OCI-LY7 (cell line): ENCODE measurements around the gene TMEM184B. TPM values are rescaled to one million over a fixed set of nuclear protein-coding genes. Genes with fewer than 3 reads are reported as not detected.

Experiments used
- BruUV-seq: library from RNA; stranded (reverse); fragments of 400-500 nt; replicated peaks from 2 replicates; lab custom pipeline; 2021; lab: Mats Ljungman, UMichigan
- CTCF ChIA-PET: fragments of 300-600 bp; sonication (Branson Sonifier 250); formaldehyde crosslinking; loops from one replicate; lab custom pipeline; 2022; ENCODE audit warnings: antibody characterized with exemption; ENCODE audit not compliant: unreplicated experiment; lab: Charles Lee
- POLR2A ChIA-PET: fragments of 300-600 bp; sonication (Branson Sonifier 250); formaldehyde crosslinking; loops from one replicate; lab custom pipeline; 2022; ENCODE audit warnings: antibody characterized with exemption; lab: Charles Lee
- DNase-seq: peaks from one replicate; pipeline ENCODE4 v3.0.0-alpha.2; 2015; ENCODE audit warnings: low spot score
- H2AFZ ChIP-seq: fragments of 200-600 bp; sonication (generic), shearing (Covaris generic); 2 replicates; pipeline ENCODE4 v1.6.1; 2014; ENCODE audit warnings: mild to moderate bottlenecking, antibody characterized with exemption, low read length, moderate library complexity
- H3K27ac ChIP-seq: fragments of 200-600 bp; sonication (generic); 2 replicates; pipeline ENCODE4 v1.5.1; 2014; ENCODE audit warnings: mixed run types, low read depth, mild to moderate bottlenecking, moderate library complexity, low read length, inconsistent platforms; ENCODE audit not compliant: poor library complexity, severe bottlenecking
- H3K36me3 ChIP-seq: fragments of 200-600 bp; sonication (generic); 2 replicates; pipeline ENCODE4 v1.6.1; 2014; ENCODE audit warnings: mild to moderate bottlenecking, antibody characterized with exemption, low read length, moderate library complexity, mixed read lengths; ENCODE audit not compliant: insufficient read depth
- H3K4me1 ChIP-seq: fragments of 200-600 bp; sonication (generic); 2 replicates; pipeline ENCODE4 v1.5.1; 2014; ENCODE audit warnings: mild to moderate bottlenecking, low read length; ENCODE audit not compliant: insufficient read depth, poor library complexity, severe bottlenecking
- H3K4me2 ChIP-seq: fragments of 200-600 bp; sonication (generic); 2 replicates; pipeline ENCODE4 v1.6.1; 2014; ENCODE audit warnings: mild to moderate bottlenecking, low read length
- H3K4me3 ChIP-seq: fragments of 200-600 bp; sonication (generic); 2 replicates; pipeline ENCODE4 v1.5.1; 2014; ENCODE audit warnings: mild to moderate bottlenecking, low read depth, low read length; ENCODE audit not compliant: poor library complexity, severe bottlenecking
- H3K79me2 ChIP-seq: fragments of 200-600 bp; sonication (generic); 2 replicates; pipeline ENCODE4 v1.6.1; 2016; ENCODE audit warnings: low read depth, mild to moderate bottlenecking, low read length, moderate library complexity, mixed read lengths; ENCODE audit not compliant: insufficient read depth
- H3K9me2 ChIP-seq: fragments of 200-600 bp; sonication (generic); 2 replicates; pipeline ENCODE4 v1.6.1; 2016; ENCODE audit warnings: mild to moderate bottlenecking, low read length, mixed read lengths; ENCODE audit not compliant: insufficient read depth
- H3K9me3 ChIP-seq: fragments of 200-600 bp; sonication (generic); 2 replicates; pipeline ENCODE4 v1.6.1; 2014; ENCODE audit warnings: mild to moderate bottlenecking, mixed run types, low read length, mixed read lengths
- H4K20me1 ChIP-seq: fragments of 200-600 bp; sonication (generic); 2 replicates; pipeline ENCODE4 v1.6.1; 2014; ENCODE audit warnings: mild to moderate bottlenecking, antibody characterized with exemption, low read length, moderate library complexity, mixed read lengths; ENCODE audit not compliant: insufficient read depth
- CTCF ChIP-seq: fragments of 200-600 bp; sonication (generic); conservative IDR thresholded peaks from 2 replicates; pipeline ENCODE4 v1.5.1; 2014; ENCODE audit warnings: mild to moderate bottlenecking, antibody characterized with exemption, low read length, moderate library complexity, mixed read lengths
- EZH2phosphoT487 ChIP-seq: fragments of 200-600 bp; sonication (generic); IDR thresholded peaks from 2 replicates; pipeline ENCODE4 v1.6.1; 2018; ENCODE audit warnings: low read depth, borderline replicate concordance, mild to moderate bottlenecking, mixed run types, antibody characterized with exemption, low read length, moderate library complexity, mixed read lengths
- intact Hi-C: fragments of 100-400 bp; cut with micrococcal nuclease; formaldehyde crosslinking; loops from one replicate; pipeline ENCODE4 v1.10.0; 2022; ENCODE audit not compliant: unreplicated experiment
- total RNA-seq, 2 experiments: library from RNA; depleted of rRNA in 1 of 2; stranded (reverse); fragments of >200 nt in 1 of 2; shearing (Covaris generic) in 1 of 2; gene quantifications; 2 replicates each; pipeline ENCODE4 v1.2.3, GENCODE V29; 2014 to 2022

The TMEM184B gene
- total RNA-seq, 2 experiments from 2014 or later, result 19.1 to 50.2 TPM

DNA sequence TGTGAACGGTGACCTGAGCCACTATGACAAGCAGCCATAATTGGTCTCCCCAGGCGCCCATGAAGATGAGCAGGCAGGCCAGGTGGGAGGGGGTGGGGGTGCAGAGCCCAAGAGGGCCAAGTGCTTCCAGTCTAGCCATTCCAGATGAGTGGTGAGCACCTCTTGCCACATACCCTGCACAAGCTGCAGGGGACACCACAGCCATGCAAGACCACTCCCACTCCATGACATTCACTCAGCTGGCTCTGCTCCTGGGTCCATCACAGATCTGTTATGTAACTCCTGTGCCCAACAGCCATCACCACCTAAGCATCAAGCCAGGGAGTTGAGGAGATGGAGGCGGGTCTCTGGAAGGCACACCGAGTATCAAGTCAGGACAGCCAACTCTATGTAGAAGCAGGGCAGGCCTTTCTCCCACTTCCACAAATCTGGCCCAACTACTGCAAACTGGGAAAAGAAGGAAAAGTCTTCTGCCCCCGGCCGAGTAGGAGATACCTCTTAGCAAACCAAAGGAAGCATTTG is 8.4 kb downstream of the TMEM184B start:
- Histone ChIP-seq H3K36me3 (peaks cover 29% of the 10 kb centered on the region), H2AFZ (no peak overlapping the region), H3K27ac (no peak overlapping the region), H3K4me3 (no peak overlapping the region), H3K4me2 (no peak overlapping the region), H4K20me1 (no peaks in the 10 kb centered on the region), H3K79me2 (peaks cover 21% of the 10 kb centered on the region; the same call in 1 of the 2 replicates), H3K9me3 (no peaks in the 10 kb centered on the region), H3K9me2 (no peaks in the 10 kb centered on the region), H3K4me1 (peaks cover 55% of the 10 kb centered on the region)
- ChIA-PET CTCF (no interaction called here), POLR2A (no interaction called here)
- no peak for TF ChIP-seq CTCF
- no peak for TF ChIP-seq EZH2phosphoT487
- BruUV-seq, result no TSS peak
- intact Hi-C loops, result loop anchor here (5.0 kb wide), 1 partner anchor 53 kb away; the partner anchor contains the start of gene CSNK1E
- no peak for DNase-seq

GRCh38 chr22:38262051-38262795 is 10.6 kb downstream of the TMEM184B start:
- ChIA-PET POLR2A (interaction anchor here (0.6 kb wide), 1 partner anchor 239 kb away, joined by 6 read pairs; no protein-coding TSS in a partner anchor), CTCF (no interaction called here)
- no peaks in the 10 kb centered on the region for H3K9me3 ChIP-seq
- peaks cover 67% of the 10 kb centered on the region for H3K4me1 ChIP-seq
- DNase-seq, result peak; percentile 64
- peaks cover 41% of the 10 kb centered on the region; the same call in 1 of the 2 replicates for H3K79me2 ChIP-seq
- TF ChIP-seq CTCF, result peak; percentile 86
- no peak for TF ChIP-seq EZH2phosphoT487
- no peaks in the 10 kb centered on the region for H3K9me2 ChIP-seq
- H3K4me3 ChIP-seq, result no peak overlapping the region
- H3K36me3 ChIP-seq, result peaks cover 29% of the 10 kb centered on the region
- H3K27ac ChIP-seq, result peak overlapping the region; percentile 29
- H3K4me2 ChIP-seq, result no peak overlapping the region
- no peak overlapping the region for H2AFZ ChIP-seq
- H4K20me1 ChIP-seq, result no peaks in the 10 kb centered on the region
- no TSS peak for BruUV-seq
- intact Hi-C loops, result loop anchor here (1.0 to 5.0 kb wide), 2 partner anchors 55 to 91 kb away; partner anchors contain the start of gene CSNK1E
